Tibial artery (tissue), 4 donors: ENCODE data around the gene ACAD11.
A peak's percentile ranks its signal among the peaks of the same experiment; 100 is the strongest.
"Not testable (repeated sequence)": the region's sequence is repeated elsewhere in the genome, so short reads cannot be mapped to it uniquely, and the experiment has no call there.

ENCODE experiments used
- DNase-seq, 2 donors: peaks; one replicate each; pipeline ENCODE4 v3.0.0-alpha.2; 2019
- H3K27ac ChIP-seq, 2 donors: fragments of 200-600 bp; sonication (generic) in 1 of 2; 1 replicate in 1 of 2; 2 replicates in 1 of 2; pipeline ENCODE4 v1.5.1; 2018 to 2019; ENCODE audit warnings: mild to moderate bottlenecking in 1 of 2
- H3K27me3 ChIP-seq, 2 donors: fragments of 200-600 bp; sonication (generic) in 1 of 2; one replicate each; pipeline versions ENCODE4 v1.5.1 to v1.6.0; 2016 to 2019
- H3K36me3 ChIP-seq, 3 donors: fragments of 200-600 bp; sonication (generic) in 2 of 3; one replicate each; pipeline ENCODE4 v1.5.1; 2016 to 2019; ENCODE audit warnings: mild to moderate bottlenecking in 2 of 3
- H3K4me1 ChIP-seq, 4 donors: fragments of 200-600 bp; sonication (generic) in 2 of 4; 1 replicate in 3 of 4; 2 replicates in 1 of 4; pipeline ENCODE4 v1.5.1; 2016 to 2019
- H3K4me3 ChIP-seq, 2 donors: fragments of 200-600 bp; sonication (generic) in 1 of 2; 1 replicate in 1 of 2; 2 replicates in 1 of 2; pipeline ENCODE4 v1.5.1; 2018 to 2019; ENCODE audit warnings: mild to moderate bottlenecking in 2 of 2
- H3K9me3 ChIP-seq, 3 donors: fragments of 200-600 bp; sonication (generic) in 1 of 3; one replicate each; pipeline ENCODE4 v1.5.1; 2016 to 2019
- CTCF ChIP-seq, 2 experiments: fragments of 200-600 bp in 1 of 2; fragments of 450-650 bp in 1 of 2; IDR thresholded peaks; one replicate each; pipeline ENCODE4 v1.5.1; 2017 to 2019; ENCODE audit warnings: antibody characterized with exemption in 2 of 2, mild to moderate bottlenecking in 1 of 2, moderate library complexity in 1 of 2
- intact Hi-C: fragments of 100-400 bp; cut with DNase I; formaldehyde crosslinking; loops from one replicate; pipeline ENCODE4 v1.15.0; 2023; ENCODE audit warnings: low total_unique reads

Gene ACAD11

GRCh38 chr3:132564070-132564465 lies 95.5 kb downstream of the ACAD11 start:
- Histone ChIP-seq H3K27ac (peak overlapping the region in 1 of 2 donors; percentile 39), H3K36me3 (peaks cover 6 to 16% (median 8%) of the 10 kb centered on the region in 3 donors), H3K9me3 (no peaks in the 10 kb centered on the region), H3K4me3 (no peak overlapping the region), H3K4me1 (peaks cover 0 to 21% (median 0%) of the 10 kb centered on the region in 4 donors), H3K27me3 (no peaks in the 10 kb centered on the region)
- no peak for TF ChIP-seq CTCF (IDR thresholded peaks at IDR 0.05)
- no peak for DNase-seq
- intact Hi-C loops, result no loop called here

- intact Hi-C loops, result no loop called here
- Histone ChIP-seq H3K4me1 (peaks cover 0 to 18% (median 0%) of the 10 kb centered on the region in 4 donors), H3K36me3 (peaks cover 6 to 22% (median 8%) of the 10 kb centered on the region in 3 donors), H3K9me3 (no peaks in the 10 kb centered on the region), H3K27me3 (no peaks in the 10 kb centered on the region), H3K4me3 (no peak overlapping the region), H3K27ac (no peak overlapping the region)
- DNase-seq, result no peak
- TF ChIP-seq CTCF (IDR thresholded peaks at IDR 0.05), result no peak
Measured at GRCh38 chr3:132563420-132564069, 96.1 kb downstream of the ACAD11 start.

GRCh38 chr3:132561003-132561402 lies 98.6 kb downstream of the ACAD11 start:
- intact Hi-C loops, result no loop called here
- peaks cover 0 to 14% (median 0%) of the 10 kb centered on the region in 4 donors for H3K4me1 ChIP-seq
- TF ChIP-seq CTCF (IDR thresholded peaks at IDR 0.05), result no peak
- H3K27me3 ChIP-seq, result no peaks in the 10 kb centered on the region
- H3K36me3 ChIP-seq, result peaks cover 6 to 35% (median 8%) of the 10 kb centered on the region in 3 donors
- H3K27ac ChIP-seq, result no peak overlapping the region
- no peaks in the 10 kb centered on the region for H3K9me3 ChIP-seq
- no peak overlapping the region for H3K4me3 ChIP-seq
- no peak for DNase-seq

GRCh38 chr3:132556508-132557159 lies 103.0 kb downstream of the ACAD11 start:
- H3K27ac ChIP-seq, result no peak overlapping the region
- peaks cover 6 to 35% (median 8%) of the 10 kb centered on the region in 3 donors for H3K36me3 ChIP-seq
- no peak for TF ChIP-seq CTCF (IDR thresholded peaks at IDR 0.05)
- H3K4me1 ChIP-seq, result no peaks in the 10 kb centered on the region
- intact Hi-C loops, result no loop called here
- no peaks in the 10 kb centered on the region for H3K9me3 ChIP-seq
- no peaks in the 10 kb centered on the region for H3K27me3 ChIP-seq
- no peak overlapping the region for H3K4me3 ChIP-seq
- DNase-seq, result peak in 1 of 2 donors; percentile 38

GRCh38 chr3:132556036-132556386 lies 103.6 kb downstream of the ACAD11 start:
- intact Hi-C loops, H3K27me3 ChIP-seq: not testable (repeated sequence)

GRCh38 chr3:132555306-132556035 lies 104.1 kb downstream of the ACAD11 start:
- intact Hi-C loops, result no loop called here
- Histone ChIP-seq H3K4me3 (no peak overlapping the region), H3K4me1 (peaks cover 0 to 11% (median 7%) of the 10 kb centered on the region in 4 donors), H3K9me3 (no peaks in the 10 kb centered on the region), H3K27me3 (no peaks in the 10 kb centered on the region), H3K36me3 (peaks cover 5 to 29% (median 6%) of the 10 kb centered on the region in 3 donors), H3K27ac (no peak overlapping the region)
- no peak for TF ChIP-seq CTCF (IDR thresholded peaks at IDR 0.05)
- DNase-seq, result no peak

More at GRCh38 chr3:132556036-132556386, 103.6 kb downstream of the ACAD11 start:
- H3K27ac ChIP-seq, H3K4me3 ChIP-seq, H3K9me3 ChIP-seq, H3K4me1 ChIP-seq, DNase-seq: not testable (repeated sequence)
- peaks cover 6 to 34% (median 8%) of the 10 kb centered on the region in 3 donors for H3K36me3 ChIP-seq
